ENCODE data around the gene LRRC46. TPM values are rescaled to one million over a fixed set of nuclear protein-coding genes. Genes with fewer than 3 reads are reported as not detected.

LRRC46 gene
- total RNA-seq, 1 donor from 2014 or later = 0.38 TPM

DNA sequence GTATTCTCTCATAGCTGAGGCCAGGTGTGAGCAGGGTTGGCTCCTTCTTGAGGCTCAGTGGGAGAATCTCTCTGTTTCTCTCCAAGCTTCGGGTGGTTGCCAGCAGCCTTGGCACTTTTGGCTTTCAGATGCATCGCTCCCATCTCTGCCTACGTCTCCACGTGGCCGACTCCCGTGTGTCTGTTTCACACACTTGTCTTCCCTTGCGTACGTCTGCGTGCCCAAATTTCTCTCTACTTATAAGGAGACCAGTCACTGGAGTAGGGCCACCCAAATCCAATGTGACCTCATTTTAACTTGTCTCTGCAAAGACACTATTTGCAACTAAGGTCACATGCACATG, 24.6 kb upstream of the LRRC46 start:
- no peak for DNase-seq (ENCODE audit: low read depth)
- H3K4me3 ChIP-seq (ENCODE audit: low read depth, low read length) = no peak overlapping the region
- H3K27me3 ChIP-seq (ENCODE audit: control insufficient read depth, insufficient read depth, low read length) = peaks cover 2% of the 10 kb centered on the region
- peaks cover 1% of the 10 kb centered on the region for H3K36me3 ChIP-seq (ENCODE audit: control insufficient read depth, insufficient read depth, low read length)
- TF ChIP-seq, protein P1, sequence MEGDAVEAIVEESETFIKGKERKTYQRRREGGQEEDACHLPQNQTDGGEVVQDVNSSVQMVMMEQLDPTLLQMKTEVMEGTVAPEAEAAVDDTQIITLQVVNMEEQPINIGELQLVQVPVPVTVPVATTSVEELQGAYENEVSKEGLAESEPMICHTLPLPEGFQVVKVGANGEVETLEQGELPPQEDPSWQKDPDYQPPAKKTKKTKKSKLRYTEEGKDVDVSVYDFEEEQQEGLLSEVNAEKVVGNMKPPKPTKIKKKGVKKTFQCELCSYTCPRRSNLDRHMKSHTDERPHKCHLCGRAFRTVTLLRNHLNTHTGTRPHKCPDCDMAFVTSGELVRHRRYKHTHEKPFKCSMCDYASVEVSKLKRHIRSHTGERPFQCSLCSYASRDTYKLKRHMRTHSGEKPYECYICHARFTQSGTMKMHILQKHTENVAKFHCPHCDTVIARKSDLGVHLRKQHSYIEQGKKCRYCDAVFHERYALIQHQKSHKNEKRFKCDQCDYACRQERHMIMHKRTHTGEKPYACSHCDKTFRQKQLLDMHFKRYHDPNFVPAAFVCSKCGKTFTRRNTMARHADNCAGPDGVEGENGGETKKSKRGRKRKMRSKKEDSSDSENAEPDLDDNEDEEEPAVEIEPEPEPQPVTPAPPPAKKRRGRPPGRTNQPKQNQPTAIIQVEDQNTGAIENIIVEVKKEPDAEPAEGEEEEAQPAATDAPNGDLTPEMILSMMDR (IDR thresholded peaks at IDR 0.05; ENCODE audit: insufficient read depth, low read length, poor library complexity, severe bottlenecking) = no peak

DNA sequence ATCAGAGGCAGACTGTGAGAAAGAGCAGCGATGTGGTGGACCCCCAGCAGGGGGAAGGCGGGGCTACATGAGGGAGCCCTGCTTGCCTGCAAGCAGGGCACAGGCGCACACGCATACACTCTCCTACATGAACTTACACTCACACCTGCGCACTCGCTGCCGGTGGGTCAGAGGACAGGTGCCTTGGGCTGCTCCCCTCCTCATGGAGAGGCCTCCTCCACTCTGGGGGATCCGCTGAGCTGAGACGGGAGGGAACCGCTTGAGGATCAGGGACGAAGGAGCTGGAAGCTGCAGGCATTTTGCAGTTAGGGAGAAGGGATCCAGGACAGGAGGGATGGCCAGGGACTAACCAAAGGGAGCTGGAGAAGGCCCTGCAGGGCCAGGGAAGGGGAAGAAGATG, 24.0 kb upstream of the LRRC46 start:
- TF ChIP-seq, protein P1 (IDR thresholded peaks at IDR 0.05; ENCODE audit: insufficient read depth, low read length, poor library complexity, severe bottlenecking) = no peak
- Histone ChIP-seq H3K36me3 (ENCODE audit: control insufficient read depth, insufficient read depth, low read length) (peaks cover 1% of the 10 kb centered on the region), H3K4me3 (ENCODE audit: low read depth, low read length) (no peak overlapping the region), H3K27me3 (ENCODE audit: control insufficient read depth, insufficient read depth, low read length) (peaks cover 2% of the 10 kb centered on the region)
- DNase-seq (ENCODE audit: low read depth) = no peak

GRCh38 chr17:47808036-47808829, 23.2 kb upstream of the LRRC46 start:
- TF ChIP-seq, protein P1 (IDR thresholded peaks at IDR 0.05; ENCODE audit: insufficient read depth, low read length, poor library complexity, severe bottlenecking) = no peak
- no peak for DNase-seq (ENCODE audit: low read depth)
- H3K4me3 ChIP-seq (ENCODE audit: low read depth, low read length) = no peak overlapping the region
- H3K27me3 ChIP-seq (ENCODE audit: control insufficient read depth, insufficient read depth, low read length) = peaks cover 2% of the 10 kb centered on the region
- H3K36me3 ChIP-seq (ENCODE audit: control insufficient read depth, insufficient read depth, low read length) = peaks cover 1% of the 10 kb centered on the region

DNA sequence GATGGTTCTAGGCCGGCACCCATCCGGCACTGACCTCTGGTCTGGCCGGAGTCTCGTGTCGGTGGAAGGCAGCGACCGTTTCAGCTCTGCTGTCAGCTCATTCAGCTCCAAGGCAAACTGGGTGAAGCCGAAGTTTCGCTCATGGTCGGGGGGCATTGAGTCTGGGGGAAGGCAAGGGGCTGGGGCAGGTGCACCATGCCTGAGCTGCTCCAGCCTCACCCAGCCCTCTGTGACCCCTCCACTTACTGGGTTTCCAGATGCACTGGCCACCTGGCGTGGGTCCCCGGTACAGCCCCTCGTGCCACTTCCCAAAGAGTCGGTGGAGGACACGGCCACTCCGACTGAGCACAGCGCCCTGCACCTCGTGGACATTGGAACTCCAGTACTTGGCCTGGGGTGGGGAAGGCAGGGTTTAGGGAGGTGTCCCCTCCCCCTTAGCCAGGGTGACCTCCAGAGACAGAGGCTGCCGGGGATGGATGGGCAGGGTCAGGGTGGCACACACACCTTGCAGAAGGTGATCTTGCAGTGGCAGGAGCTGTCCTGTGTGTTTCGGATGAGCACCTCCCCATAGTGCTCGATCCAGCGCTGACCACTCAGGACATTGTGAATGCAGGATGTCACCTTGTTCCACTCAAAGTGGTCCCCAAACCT, 22.5 kb upstream of the LRRC46 start:
- no peak for DNase-seq (ENCODE audit: low read depth)
- peaks cover 1% of the 10 kb centered on the region for H3K36me3 ChIP-seq (ENCODE audit: control insufficient read depth, insufficient read depth, low read length)
- TF ChIP-seq, protein P1 (IDR thresholded peaks at IDR 0.05; ENCODE audit: insufficient read depth, low read length, poor library complexity, severe bottlenecking) = no peak
- no peak overlapping the region for H3K4me3 ChIP-seq (ENCODE audit: low read depth, low read length)
- H3K27me3 ChIP-seq (ENCODE audit: control insufficient read depth, insufficient read depth, low read length) = no peaks in the 10 kb centered on the region

DNA sequence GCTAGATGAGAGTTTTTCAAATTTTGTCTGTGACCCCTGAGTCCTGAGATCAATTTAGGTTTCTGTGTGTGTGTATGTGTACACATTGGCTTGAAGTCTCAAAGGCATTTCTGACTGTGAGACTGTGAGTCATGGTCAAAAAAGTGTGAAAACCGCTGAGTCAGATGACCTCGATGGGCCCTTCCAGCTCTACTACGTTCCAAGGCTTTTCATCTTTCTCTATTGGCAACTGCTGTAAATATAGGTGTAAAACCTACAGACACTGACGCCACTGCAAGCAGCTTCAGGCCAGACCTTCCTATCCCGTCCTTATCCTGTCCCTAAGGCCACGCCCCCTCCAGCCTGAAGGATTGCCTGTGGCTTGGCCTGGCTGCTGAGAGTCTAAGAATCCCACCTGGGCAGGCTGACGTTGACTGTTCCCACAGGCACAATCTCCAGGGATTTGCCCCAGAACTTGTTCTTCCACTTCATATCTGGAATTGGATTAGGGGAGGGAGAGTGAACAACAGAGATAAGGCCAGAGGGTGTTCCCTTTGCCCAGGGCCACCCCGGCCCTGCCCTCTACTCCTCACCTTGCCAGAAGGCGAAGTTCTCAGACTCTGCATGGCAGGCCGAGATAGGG, 21.2 kb upstream of the LRRC46 start:
- no peaks in the 10 kb centered on the region for H3K27me3 ChIP-seq (ENCODE audit: control insufficient read depth, insufficient read depth, low read length)
- DNase-seq (ENCODE audit: low read depth) = peak; percentile 82
- H3K36me3 ChIP-seq (ENCODE audit: control insufficient read depth, insufficient read depth, low read length) = peaks cover 1% of the 10 kb centered on the region
- H3K4me3 ChIP-seq (ENCODE audit: low read depth, low read length) = no peak overlapping the region
- TF ChIP-seq, protein P1 (IDR thresholded peaks at IDR 0.05; ENCODE audit: insufficient read depth, low read length, poor library complexity, severe bottlenecking) = no peak

Measured in kidney epithelial cell (primary cell).